Frontal cortex (tissue), 4 donors: Measurements from ENCODE around the gene BCL6. TPM values are rescaled to one million over a fixed set of nuclear protein-coding genes. Genes with fewer than 3 reads are reported as not detected.
A peak's percentile ranks its signal among the peaks of the same experiment; 100 is the strongest.

ENCODE experiments used
- DNase-seq, 2 donors: peaks; one replicate each; pipeline ENCODE4 v3.0.0; 2012; ENCODE audit warnings: low spot score in 2 of 2
- FAIRE-seq: peaks from 2 replicates; lab custom pipeline; 2012; peaks lifted over from hg19 to GRCh38; lab: Jason Lieb, UNC
- total RNA-seq: library from RNA; depleted of rRNA; stranded (reverse); fragments of >200 nt; gene quantifications from one replicate; pipeline ENCODE4 v1.2.3, GENCODE V29; 2014
- donor health status: control.
- donor health status: control.
- donor health status: control.

Gene BCL6
- total RNA-seq, 1 donor from 2014 or later: 16.7 TPM

DNA sequence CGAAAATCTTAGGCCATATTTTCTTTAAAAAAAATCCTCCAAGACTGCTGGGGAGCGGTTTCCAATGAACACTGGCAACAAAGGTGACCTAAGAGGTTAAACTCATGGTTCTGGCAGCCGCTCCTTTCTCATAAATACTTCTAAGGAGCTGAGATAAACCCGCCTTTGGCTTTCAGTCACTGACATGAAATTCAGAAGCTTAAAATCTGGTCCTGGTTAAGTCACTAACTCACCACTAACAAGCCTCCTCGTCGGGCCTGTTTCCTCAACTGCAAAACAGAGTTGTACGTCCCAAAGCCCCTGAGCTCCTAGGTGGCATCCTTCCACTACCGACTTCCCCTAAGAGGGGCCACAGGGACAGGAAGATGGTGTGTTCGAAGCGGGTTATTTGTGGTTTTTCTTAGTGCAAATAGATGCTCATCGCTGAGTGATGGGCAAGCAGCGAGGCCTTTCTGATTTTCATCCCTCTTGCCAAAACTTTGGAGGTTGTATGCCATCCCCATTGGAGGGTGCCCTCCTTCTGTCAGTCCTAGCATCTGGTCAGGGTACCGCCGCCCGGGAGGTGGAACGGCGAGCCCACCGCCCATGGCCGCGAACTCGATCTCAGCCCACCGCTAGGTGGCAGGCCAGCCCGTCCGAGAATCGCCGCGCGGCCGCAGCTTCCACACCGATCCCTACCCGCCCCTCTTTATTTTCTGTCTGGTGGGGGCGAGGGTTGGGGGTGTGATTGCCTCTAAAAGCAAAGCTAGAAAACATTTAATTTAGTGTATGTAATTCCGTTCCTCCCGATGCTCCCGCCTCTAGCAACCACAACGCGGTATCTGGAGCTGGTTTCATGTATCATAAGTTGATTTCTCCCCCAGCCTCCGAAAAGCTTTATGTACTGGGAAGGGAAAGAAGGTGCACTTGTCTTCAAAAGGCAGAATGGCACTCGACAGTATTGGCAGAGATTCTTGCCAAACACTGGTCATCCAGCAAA, 4.6 kb downstream of the BCL6 start:
- DNase-seq: peak in 1 of 2 donors; percentile 58
- FAIRE-seq: no peak

DNA sequence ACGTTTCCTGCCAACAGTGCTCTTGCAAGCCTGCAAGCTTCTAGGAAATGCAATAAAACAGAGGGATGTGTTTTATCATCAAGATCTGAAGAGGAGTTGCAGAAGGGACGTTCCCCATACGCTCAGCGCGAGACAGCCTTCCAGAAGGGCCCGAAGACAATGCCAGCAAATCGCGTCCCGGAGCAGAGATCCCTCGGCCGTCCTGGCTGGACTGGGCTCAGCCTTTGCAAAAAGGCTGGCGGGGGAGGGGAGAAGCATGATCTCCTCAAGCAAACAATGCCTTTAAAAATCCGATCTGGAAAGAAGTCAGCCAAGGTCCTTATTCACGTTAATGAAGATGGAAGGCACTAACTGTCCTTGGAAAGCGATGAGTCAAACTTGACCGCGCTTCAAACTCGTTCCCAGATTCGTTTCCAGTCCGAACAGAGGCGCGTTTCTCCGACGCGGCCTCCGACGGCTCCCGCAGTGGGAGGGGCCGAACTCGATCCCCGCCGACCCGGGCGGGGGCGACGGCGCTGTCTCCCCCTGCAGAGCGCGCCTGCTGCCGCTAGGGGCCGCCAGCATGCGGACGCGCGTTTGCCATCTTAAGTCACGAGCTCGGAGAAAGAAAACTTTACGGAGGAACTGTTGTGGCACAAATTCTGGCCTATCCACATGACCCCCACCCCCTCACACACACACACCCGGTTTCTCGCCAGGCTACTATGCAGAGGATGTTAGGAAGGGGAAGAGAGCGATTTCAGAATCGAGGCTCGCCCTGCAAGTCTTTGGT, 5.5 kb downstream of the BCL6 start:
- FAIRE-seq (no peak), DNase-seq (peak; percentile 65 to 68)

DNA sequence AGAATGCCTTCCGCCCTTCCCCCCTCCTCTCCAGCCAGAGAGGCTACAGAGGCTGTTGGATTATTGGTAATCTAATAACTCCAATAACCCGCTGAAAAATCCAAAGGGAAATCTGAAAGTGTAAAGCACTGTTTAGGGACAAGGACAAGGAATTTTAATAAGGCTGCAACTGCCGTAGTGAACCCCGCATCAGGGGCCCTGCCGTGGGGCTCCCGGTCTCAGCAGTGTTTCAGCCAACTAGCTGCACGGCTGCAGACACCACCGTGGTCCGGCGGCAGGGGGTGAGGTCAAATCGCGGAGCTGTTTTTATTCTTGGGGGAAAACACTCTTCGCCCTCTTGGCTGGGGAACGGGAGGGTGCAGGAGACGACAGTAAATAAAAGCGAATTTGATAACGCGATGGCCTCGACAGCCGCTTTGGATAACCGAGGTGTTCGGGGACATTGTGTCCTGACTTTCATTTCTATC, 6.1 kb downstream of the BCL6 start:
- DNase-seq (no peak), FAIRE-seq (no peak)

DNA sequence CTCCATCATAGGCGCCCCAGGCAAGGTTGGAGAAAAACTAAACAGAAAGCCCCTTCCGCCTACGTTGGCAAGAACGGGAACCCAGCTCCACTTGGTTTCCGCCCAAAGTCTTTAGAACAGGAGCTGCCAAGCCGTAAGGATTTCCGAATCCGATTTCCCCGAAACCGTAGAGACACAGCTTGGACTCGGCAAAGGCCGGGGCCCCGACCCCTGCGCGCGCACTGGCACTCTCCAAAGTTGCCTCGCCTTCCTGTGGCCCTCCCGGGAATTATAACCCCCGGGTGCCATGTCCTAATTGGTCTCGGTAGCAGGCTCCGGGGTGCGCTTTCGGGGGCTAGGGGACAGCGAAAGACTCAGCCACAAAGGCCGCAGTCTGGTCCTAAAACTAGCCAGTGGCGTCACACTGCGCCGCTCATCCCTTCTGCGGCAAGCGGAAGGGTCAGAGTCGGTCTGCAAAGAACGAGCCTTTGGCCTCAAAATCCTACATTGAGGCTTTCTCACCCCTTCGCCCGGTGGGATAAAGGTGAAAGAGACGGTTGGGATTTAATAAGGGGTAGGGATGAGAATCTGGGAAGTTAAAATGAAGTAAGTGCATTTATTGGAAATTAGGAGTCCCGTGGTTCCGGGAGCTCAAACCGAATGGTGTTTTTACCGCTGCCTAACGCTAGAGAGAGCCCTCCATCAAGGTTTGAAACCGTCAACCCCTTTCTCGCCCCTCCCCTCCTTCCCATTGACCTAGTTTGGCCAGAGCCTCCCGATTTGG, 6.8 kb downstream of the BCL6 start:
- DNase-seq (peak; percentile 86 to 91), FAIRE-seq (no peak)

DNA sequence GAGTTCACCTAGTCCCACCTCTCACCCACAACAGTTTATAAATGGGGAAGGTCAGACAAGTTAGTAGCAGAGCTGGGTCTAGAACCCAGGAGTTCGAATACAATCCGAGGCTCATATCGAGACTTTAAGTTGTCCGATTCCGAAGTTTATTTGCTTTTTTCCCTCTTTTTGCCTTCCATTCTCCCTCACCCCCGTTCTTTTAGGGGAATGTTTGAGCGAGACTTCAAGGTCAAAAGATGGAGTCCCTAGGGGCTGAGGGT, 7.3 kb downstream of the BCL6 start:
- FAIRE-seq (no peak), DNase-seq (no peak)

DNA sequence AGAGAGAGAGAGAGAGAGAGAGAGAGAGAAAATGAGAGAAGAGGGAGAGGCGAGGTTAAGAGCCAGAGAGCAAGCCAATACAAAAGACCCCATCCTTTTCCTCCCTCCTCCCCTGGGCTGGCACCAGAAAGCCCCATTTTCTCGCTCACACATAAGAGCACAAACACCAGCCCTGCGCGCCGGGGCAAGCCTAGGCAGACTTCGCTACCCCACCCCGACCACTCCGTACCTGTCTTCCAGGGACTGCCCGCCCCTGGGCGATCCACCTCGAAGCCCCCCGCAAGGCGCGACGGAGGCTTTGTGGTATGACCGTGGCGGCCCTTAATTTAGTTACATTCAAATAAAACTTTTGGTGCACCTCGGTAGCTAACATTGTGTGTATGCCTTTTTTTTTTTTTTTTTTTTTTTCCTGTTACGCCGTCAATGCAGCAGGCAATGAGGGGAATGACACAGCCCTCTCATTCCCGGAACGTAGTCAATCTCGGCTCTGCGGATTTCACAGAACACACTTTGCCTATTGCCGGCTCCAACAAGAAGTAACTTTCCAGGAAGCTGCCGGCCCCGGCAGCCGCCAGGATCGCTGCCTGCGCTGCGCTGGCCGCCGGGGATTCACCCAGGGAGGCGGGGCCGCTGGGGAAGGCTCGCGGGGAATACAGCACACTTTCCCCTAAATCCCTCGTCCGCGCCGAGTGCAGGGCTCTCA, 7.7 kb downstream of the BCL6 start:
- DNase-seq: no peak
- no peak for FAIRE-seq

DNA sequence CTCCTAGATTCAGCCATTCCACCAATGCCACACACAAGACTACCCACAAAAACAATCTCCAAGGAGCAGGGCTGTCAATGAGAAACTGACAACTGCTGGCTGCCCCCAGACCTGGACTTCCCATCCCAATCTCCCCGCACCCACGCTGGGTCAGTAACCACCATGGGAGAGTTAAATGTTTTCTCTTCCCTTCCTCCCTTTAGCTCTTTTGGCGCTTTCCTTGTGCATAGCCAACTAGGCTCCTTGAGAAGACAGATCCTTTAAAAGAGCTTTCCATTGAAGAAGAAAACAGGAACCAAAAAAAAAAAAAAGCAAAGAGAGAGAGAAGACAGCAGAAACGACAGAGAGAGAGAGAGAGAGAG, 8.3 kb downstream of the BCL6 start:
- FAIRE-seq: no peak
- DNase-seq: no peak

DNA sequence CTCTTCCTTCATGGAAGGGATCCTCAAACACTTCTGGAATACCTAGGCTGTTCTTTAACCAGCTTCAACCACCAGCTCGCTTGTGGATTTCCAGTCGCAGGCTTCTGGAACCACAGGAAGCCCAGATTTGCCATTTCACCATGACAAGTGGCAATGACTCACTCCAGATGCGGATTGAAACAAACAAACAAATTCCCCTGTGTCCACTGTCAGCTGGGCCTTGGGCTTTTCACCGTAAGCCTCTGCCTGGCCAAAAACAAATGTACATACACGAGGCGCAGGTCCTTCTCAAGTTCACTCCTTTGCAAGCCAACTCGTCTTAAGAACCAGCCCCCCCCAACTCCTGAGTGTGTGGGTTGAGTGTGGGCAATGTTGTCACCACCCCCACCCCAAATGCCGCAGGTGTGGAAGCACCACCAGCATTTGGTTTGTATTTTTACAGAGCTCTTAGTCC, 8.8 kb downstream of the BCL6 start:
- DNase-seq (no peak), FAIRE-seq (no peak)

DNA sequence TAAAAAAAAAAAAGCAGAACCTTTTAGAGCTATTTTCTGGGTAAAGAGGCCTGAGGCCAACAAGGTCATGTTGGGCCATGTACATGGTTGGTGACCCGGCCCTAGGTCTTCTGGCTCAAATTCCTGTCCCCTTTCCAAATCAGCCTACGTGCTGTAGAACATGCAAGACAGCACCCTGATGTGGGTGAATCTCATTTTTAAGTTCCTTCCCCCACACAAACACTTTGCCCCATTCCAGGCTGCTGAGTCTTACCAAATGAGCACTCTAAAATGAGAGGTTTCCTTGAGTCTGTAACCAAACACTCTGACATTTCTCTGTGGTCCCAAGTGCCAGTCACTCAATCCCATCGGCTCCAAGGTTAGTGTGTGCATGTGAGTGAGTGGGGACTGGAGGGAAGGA, 9.4 kb downstream of the BCL6 start:
- FAIRE-seq: no peak
- no peak for DNase-seq

DNA sequence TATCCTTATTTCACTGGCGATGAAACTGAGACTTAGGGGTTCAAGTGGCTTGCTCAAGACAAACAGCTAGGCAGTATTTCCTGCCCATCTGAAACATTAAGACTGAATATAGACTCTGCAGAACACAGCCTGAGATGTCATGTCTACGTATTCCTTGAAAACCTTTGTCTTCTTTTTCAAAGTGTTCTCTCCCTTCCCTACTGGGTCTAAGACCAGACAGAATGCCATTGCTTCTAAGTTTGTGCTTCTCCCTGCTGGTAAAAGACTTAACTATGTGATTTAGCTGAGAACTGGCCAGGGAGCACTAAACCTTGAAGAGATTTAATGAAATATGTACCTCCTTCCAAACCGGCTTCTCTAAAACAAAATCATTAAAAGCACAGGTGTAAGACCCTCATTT, 9.9 kb downstream of the BCL6 start:
- no peak for DNase-seq
- no peak for FAIRE-seq

DNA sequence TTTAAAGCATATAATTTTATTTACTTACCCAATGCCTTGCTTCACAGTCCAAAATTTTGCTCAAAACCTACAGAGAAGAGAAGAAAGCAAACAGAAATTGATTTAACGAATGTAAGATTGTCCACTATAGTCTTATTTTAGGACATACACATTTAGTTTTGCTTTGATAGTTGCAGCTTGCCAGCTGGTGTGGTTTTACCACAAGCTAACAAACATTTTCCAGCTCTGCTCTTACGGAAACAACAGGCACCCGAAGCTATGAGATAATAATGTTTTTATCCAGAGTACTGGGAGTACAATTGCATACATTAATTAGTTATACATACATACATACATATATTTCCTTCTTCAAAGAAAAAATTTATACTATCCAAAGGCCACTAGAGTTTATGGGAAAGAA, 10.4 kb downstream of the BCL6 start:
- DNase-seq (no peak), FAIRE-seq (no peak)

DNA sequence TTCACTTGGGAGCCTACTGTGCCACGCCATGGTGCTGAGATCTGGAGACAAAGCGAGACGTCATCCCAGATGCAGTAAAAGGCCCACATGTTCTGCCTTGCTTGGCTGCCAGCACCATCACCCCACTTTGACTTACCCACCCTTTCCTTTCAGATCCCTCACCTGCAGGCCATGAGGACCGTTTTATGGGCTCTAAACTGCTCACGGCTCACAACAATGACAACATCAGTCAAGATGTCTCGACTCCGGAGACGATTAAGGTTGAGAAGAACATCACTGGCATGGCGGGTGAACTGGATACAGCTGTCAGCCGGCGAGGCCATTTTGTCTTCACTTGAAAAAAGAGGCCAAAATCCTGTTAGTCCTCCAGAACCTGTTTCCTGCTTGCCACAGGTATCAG, 11.9 kb downstream of the BCL6 start:
- DNase-seq (no peak), FAIRE-seq (no peak)

DNA sequence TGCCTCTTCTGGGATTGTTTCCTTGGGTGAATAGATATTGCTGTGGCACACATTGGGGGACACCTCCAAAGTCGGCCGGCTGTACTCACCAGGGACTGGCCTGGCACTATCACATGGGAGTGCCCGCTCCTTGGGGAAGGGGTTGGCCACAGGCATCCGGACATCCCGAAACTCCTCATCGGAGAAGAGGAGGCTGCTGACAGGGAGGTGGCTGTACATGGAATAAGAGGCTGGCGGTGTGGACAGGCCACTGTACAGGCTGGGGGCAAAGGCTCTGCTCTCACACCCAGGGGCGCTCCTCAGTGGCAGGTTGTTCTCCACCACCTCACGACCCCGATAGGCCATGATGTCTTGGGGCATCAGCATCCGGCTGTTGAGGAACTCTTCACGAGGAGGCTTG, 15.7 kb downstream of the BCL6 start:
- FAIRE-seq (no peak), DNase-seq (no peak)

DNA sequence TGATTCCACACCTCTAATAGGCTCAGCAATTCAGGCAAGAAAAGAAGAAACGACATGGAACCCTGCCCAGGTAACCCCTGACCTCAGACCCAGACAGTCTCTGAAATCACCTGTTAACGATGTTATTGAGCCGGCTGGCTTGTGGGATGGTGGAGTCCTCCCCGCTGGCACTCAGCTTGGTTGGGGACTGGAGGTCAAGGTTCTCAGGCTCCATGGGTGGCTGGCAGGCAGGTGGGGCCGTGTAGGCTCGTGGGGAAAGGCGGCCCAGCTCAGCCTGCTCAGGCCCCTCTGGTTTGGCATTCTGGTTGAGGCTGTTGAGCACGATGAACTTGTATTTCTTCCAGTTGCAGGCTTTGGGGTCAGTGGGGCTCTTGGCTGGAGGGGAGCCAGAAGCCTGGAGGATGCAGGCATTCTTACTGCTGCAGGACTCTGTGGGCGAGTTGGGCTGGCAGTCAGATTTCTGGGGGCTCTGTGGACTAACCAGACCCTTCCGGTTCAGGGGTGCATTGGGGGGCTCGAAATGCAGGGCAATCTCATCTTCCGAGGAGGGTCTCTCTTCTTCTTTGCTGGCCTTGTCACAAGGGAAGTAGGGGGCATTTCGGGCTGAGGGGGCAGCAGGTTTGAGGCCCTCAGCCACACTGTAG, 16.2 kb downstream of the BCL6 start:
- no peak for DNase-seq

DNA sequence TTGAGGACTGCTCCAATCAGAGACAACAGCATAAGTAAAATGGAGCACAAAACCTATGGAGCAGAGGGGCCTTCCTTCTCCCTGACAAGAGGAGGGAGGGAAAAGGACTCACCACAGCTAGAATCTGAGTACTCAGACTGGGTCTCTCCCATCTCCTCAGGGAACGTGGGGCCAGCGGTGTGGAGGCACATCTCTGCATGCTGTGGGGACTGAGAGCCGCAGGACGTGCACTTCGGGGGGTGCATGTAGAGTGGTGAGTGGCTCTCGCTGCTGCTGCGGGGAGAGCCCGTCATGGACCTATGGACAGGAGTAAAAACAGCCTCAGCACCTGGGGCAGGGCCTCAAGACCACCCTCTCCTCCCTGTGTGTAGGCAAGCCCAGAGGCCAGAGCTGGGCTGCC, 17.0 kb downstream of the BCL6 start:
- FAIRE-seq (no peak), DNase-seq (no peak)

More for the DNA sequence above, 16.2 kb downstream of the BCL6 start:
- FAIRE-seq: no peak

DNA sequence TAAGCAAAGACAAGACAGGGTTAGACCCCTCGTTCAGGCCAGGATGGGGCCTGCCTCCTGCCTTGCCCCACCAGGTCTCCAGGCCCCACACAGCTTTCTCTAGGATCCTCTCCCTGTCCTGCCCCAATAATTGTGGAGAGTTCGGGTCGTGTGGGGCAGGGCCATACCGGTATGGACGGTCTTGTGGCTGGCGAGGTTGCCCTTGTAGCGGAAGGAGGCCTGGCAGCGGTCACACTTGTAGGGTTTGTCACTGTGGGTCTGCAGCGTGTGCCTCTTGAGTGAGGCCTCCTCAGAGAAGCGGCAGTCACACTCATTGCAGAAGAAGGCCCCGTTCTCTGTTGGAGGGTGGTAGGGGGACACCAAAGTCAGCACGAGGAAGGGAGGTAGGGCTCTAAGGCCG, 18.7 kb downstream of the BCL6 start:
- DNase-seq: no peak

DNA sequence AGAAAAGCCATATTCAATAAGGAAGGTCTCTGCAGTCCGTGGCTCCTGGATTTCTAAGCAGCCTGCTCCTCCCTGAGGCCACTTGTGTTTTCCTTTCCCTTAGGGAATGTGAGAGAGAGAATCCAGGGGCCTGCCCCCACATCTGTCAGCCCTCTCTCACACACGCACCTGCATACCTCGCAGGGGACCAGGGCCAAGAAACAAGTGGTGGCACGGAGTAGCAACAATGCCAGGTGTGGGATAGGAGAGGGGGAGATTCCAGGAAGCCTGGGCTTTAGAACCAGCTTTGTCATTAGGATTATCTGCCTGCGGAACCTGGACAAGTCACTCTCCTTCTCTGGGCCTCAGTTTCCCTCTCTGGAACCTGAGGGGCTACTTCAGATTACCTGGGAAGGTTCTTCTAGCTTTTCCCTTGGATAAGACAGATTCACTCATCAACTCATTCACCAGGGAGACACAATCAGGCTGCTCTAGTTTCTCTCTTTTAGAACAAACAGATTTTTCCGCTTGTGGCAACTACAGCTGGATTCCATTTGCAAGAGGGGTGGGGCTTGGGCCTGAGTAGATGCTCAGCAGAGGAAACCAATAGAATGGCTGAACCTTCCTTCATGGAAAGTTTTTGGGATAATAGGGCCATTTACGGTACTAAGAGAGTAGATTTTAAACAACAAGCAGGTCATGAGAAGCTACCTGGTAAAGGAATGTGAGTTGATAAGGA, 19.5 kb downstream of the BCL6 start:
- no peak for DNase-seq
- no peak for FAIRE-seq

More for the DNA sequence above, 18.7 kb downstream of the BCL6 start:
- no peak for FAIRE-seq

DNA sequence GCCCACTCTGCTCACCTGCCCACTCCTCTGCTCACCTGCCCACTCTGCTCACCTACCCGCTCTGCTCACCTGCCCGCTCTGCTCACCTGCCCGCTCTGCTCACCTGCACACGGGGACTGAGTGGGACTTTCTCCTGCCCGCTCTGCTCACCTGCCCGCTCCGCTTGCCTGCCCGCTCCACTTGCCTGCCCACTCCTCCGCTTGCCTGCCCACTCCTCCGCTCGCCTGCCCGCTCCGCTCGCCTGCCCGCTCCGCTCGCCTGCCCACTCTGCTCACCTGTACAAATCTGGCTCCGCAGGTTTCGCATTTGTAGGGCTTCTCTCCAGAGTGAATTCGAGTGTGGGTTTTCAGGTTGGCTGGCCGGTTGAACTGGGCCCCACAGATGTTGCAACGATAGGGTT, 20.0 kb downstream of the BCL6 start:
- FAIRE-seq (no peak), DNase-seq (no peak)

DNA sequence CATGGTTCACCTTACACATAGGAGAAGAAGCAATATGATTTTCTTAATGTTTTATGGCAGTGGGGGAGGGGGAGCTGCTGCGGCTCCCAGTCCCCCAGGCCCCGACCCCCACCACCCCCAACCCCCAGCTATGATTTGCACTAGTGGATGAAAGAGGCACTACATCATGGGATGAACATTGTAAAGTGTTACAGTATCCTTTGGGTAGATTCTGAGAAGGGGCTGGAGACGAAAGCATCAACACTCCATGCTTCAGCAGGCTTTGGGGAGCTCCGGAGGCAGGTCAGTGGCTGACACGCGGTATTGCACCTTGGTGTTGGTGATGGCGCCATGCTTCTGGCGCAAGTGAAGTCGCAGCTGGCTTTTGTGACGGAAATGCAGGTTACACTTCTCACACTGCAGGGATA, 23.1 kb downstream of the BCL6 start:
- FAIRE-seq (no peak), DNase-seq (no peak)
